IMR-90 (cell line): ENCODE measurements around the gene CHAF1B. TPM values are rescaled to one million over a fixed set of nuclear protein-coding genes. Genes with fewer than 3 reads are reported as not detected.
A peak's percentile ranks its signal among the peaks of the same experiment; 100 is the strongest.
"Not testable (repeated sequence)": the region's sequence is repeated elsewhere in the genome, so short reads cannot be mapped to it uniquely, and the experiment has no call there.

Experiments
- ATAC-seq: fragments of 200-7000 bp; cut with Tn5 transposase; 2 replicates; pipeline ENCODE4 v1.9.1; 2020; ENCODE audit warnings: low read depth, mild to moderate bottlenecking, moderate library complexity
- BruUV-seq: library from RNA; stranded (reverse); fragments of 400-500 nt; replicated peaks from 2 replicates; lab custom pipeline; 2021; lab: Mats Ljungman, UMichigan
- CTCF ChIA-PET: fragments of 300-600 bp; formaldehyde crosslinking; extraction: SDS; loops from one replicate; lab custom pipeline; 2021; ENCODE audit warnings: antibody characterized with exemption; lab: Yijun Ruan, JAX
- POLR2A ChIA-PET: fragments of 300-600 bp; sonication (Branson Sonifier 250); formaldehyde crosslinking; loops from one replicate; lab custom pipeline; 2022; ENCODE audit warnings: antibody characterized with exemption; ENCODE audit not compliant: unreplicated experiment; lab: Charles Lee
- DNase-seq: peaks from one replicate; pipeline ENCODE4 v3.0.0; 2013
- H2AFZ ChIP-seq: replicated peaks from 2 replicates; pipeline ENCODE3; 2013; ENCODE audit warnings: low read length, mild to moderate bottlenecking; ENCODE audit not compliant: poor library complexity
- H2AK5ac ChIP-seq: 2 replicates; pipeline ENCODE4 v1.6.1; 2013; ENCODE audit warnings: low read depth, low read length, inconsistent platforms
- H2AK9ac ChIP-seq: replicated peaks from 2 replicates; pipeline ENCODE3; 2013; ENCODE audit warnings: mild to moderate bottlenecking, low read depth, low read length, moderate library complexity; ENCODE audit not compliant: poor library complexity
- H2BK120ac ChIP-seq: 2 replicates; pipeline ENCODE4 v1.6.1; 2013; ENCODE audit warnings: low read depth, low read length, inconsistent platforms
- H2BK15ac ChIP-seq: 3 replicates; pipeline ENCODE4 v1.6.1; 2013; ENCODE audit warnings: low read depth, low read length, inconsistent platforms
- H2BK20ac ChIP-seq: 2 replicates; pipeline ENCODE4 v1.6.1; 2013; ENCODE audit warnings: low read depth, mild to moderate bottlenecking, inconsistent platforms, low read length, moderate library complexity
- H2BK5ac ChIP-seq: 2 replicates; pipeline ENCODE4 v1.6.1; 2013; ENCODE audit warnings: mild to moderate bottlenecking, low read depth, low read length, inconsistent platforms; ENCODE audit not compliant: poor library complexity, severe bottlenecking
- H3K14ac ChIP-seq: replicated peaks from 2 replicates; pipeline ENCODE4 v1.6.1; 2013; ENCODE audit warnings: low read depth, low read length, inconsistent platforms
- H3K18ac ChIP-seq: 2 replicates; pipeline ENCODE4 v1.6.1; 2013; ENCODE audit warnings: low read depth, low read length, control low read depth
- H3K23ac ChIP-seq: 2 replicates; pipeline ENCODE4 v1.6.1; 2013; ENCODE audit warnings: low read depth, low read length, inconsistent platforms
- H3K27ac ChIP-seq: 2 replicates; pipeline ENCODE4 v1.5.1; 2013; ENCODE audit warnings: mild to moderate bottlenecking, control low read depth, low read length; ENCODE audit not compliant: insufficient read depth
- H3K27me3 ChIP-seq: 2 replicates; pipeline ENCODE4 v1.6.1; 2013; ENCODE audit warnings: low read length; ENCODE audit not compliant: control insufficient read depth, insufficient read depth
- H3K36me3 ChIP-seq: 2 replicates; pipeline ENCODE4 v1.6.1; 2013; ENCODE audit warnings: low read length, mixed read lengths; ENCODE audit not compliant: control insufficient read depth, insufficient read depth
- H3K4ac ChIP-seq: 2 replicates; pipeline ENCODE4 v1.6.1; 2013; ENCODE audit warnings: low read depth, low read length, inconsistent platforms
- H3K4me1 ChIP-seq: 2 replicates; pipeline ENCODE4 v1.6.1; 2013; ENCODE audit warnings: low read length, mixed read lengths; ENCODE audit not compliant: control insufficient read depth, insufficient read depth
- H3K4me2 ChIP-seq: 2 replicates; pipeline ENCODE4 v1.6.1; 2013; ENCODE audit warnings: low read depth, mild to moderate bottlenecking, control low read depth, low read length, moderate library complexity
- H3K4me3 ChIP-seq: 2 replicates; pipeline ENCODE4 v1.5.1; 2013; ENCODE audit warnings: low read depth, mild to moderate bottlenecking, control low read depth, low read length, moderate library complexity; ENCODE audit not compliant: insufficient read depth
- H3K56ac ChIP-seq: 2 replicates; pipeline ENCODE4 v1.6.1; 2013; ENCODE audit warnings: low read length, inconsistent platforms; ENCODE audit not compliant: insufficient read depth; ENCODE audit errors: extremely low read depth
- H3K79me1 ChIP-seq, 2 experiments: 2 replicates each; pipeline ENCODE4 v1.6.1; 2013; ENCODE audit warnings: low read length in 2 of 2, inconsistent platforms in 1 of 2, low read depth in 1 of 2
- H3K9ac ChIP-seq: 2 replicates; pipeline ENCODE4 v1.6.1; 2013; ENCODE audit warnings: low read depth, low read length, control low read depth
- H3K9me1 ChIP-seq: 2 replicates; pipeline ENCODE4 v1.6.1; 2013; ENCODE audit warnings: low read length, inconsistent platforms; ENCODE audit not compliant: insufficient read depth
- H3K9me3 ChIP-seq: 2 replicates; pipeline ENCODE4 v1.6.1; 2013; ENCODE audit warnings: low read length; ENCODE audit not compliant: control insufficient read depth, insufficient read depth
- H4K20me1 ChIP-seq: 2 replicates; pipeline ENCODE4 v1.6.1; 2013; ENCODE audit warnings: low read length, inconsistent platforms; ENCODE audit not compliant: insufficient read depth
- H4K5ac ChIP-seq: 2 replicates; pipeline ENCODE4 v1.6.1; 2013; ENCODE audit warnings: mild to moderate bottlenecking, low read depth, low read length, control low read depth
- H4K8ac ChIP-seq, 2 experiments: 2 replicates each; pipeline ENCODE4 v1.6.1; 2013; ENCODE audit warnings: low read depth in 2 of 2, low read length in 2 of 2, control low read depth in 1 of 2, inconsistent platforms in 1 of 2
- H4K91ac ChIP-seq: 2 replicates; pipeline ENCODE4 v1.6.1; 2013; ENCODE audit warnings: low read depth, low read length, inconsistent platforms; ENCODE audit not compliant: insufficient read depth
- CEBPB ChIP-seq: IDR thresholded peaks from 2 replicates; pipeline ENCODE4 v1.6.1; 2012; ENCODE audit warnings: low read depth, low read length, improper control_type of control experiment
- CHD1 ChIP-seq: IDR thresholded peaks from 2 replicates; pipeline ENCODE4 v1.6.1; 2012; ENCODE audit warnings: low read depth, low read length, improper control_type of control experiment
- POLR2A ChIP-seq: IDR thresholded peaks from 2 replicates; pipeline ENCODE4 v1.6.1; 2012; ENCODE audit warnings: mild to moderate bottlenecking, low read depth, low read length
- WGBS, 2 experiments: methylation state at CpG; one replicate each; pipeline versions ENCODE4 v1.1.5 to v1.1.7; 2013; ENCODE audit warnings: missing lambda C conversion rate in 2 of 2; ENCODE audit not compliant: insufficient read length in 1 of 2; ENCODE audit errors: extremely low coverage in 2 of 2; 5-methylcytosine and 5-hydroxymethylcytosine counted together
- dilution Hi-C: fragments of 300-500 bp; cut with HindIII; formaldehyde crosslinking; loops from one replicate; pipeline ENCODE4 v1.14.3; 2018; ENCODE audit warnings: low sequenced_read_pairs; ENCODE audit not compliant: unreplicated experiment
- in situ Hi-C: fragments of 300-500 bp; cut with MboI; formaldehyde crosslinking; loops from 3 replicates; pipeline ENCODE4 v1.14.3; 2019; ENCODE audit warnings: low sequenced_read_pairs, inconsistent platforms, mixed read lengths
- intact Hi-C: fragments of 100-400 bp; cut with micrococcal nuclease; formaldehyde crosslinking; loops from 2 replicates; pipeline ENCODE4 v1.10.0; 2022
- polyA plus RNA-seq, 3 experiments: library from polyadenylated mRNA; depleted of rRNA; stranded (reverse); fragments of >200 nt; gene quantifications; 2 replicates each; pipeline ENCODE4 v1.2.3, GENCODE V29; 2012; ENCODE audit warnings: low replicate concordance in 1 of 3
- total RNA-seq: library from RNA; depleted of rRNA; stranded (reverse); fragments of >200 nt; gene quantifications from 2 replicates; pipeline ENCODE4 v1.2.3, GENCODE V29; 2012
- TF ChIP-seq, protein P1 (sequence below): conservative IDR thresholded peaks from 2 replicates; pipeline ENCODE4 v1.5.1; 2012; ENCODE audit warnings: mild to moderate bottlenecking, low read depth, low read length, improper control_type of control experiment

CHAF1B gene
- total and polyA plus RNA-seq, 2 of the 4 experiments (the other 2 are of a cell fraction): 4.5 to 6.4 TPM

DNA sequence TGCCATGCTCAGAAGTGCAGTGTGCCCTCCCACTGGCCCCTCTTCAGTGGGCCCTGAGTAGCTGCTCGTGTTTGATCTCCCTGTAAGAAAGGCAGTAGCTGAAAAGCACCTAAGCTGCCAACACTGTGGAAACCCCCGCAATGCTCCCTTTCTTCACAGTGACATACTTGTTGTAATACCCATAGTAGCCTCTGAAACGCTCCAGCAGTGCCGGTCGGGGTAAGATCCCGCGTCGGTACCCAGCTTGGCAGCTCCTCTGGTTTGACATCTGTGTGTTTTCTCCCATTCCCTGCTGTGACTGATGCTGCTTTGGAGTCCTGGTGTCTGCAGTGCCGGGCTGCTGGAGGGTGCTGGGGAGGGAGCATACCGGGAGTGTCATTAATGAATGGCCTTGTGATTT lies 3.6 kb downstream of the CHAF1B start:
- Histone ChIP-seq H2BK5ac (no peak overlapping the region), H3K4me1 (peaks cover 4% of the 10 kb centered on the region; the same call in 1 of the 2 replicates), H3K23ac (no peak overlapping the region), H3K9me1 (no peaks in the 10 kb centered on the region; the same call in 1 of the 2 replicates), H3K79me1 (peaks cover 3 to 19% of the 10 kb centered on the region in 2 experiments; a peak in 2 of 4 replicates), H2BK120ac (no peak overlapping the region), H2AK9ac (no peak overlapping the region), H2BK20ac (no peak overlapping the region), H3K4ac (no peak overlapping the region), H4K8ac (no peak overlapping the region), H2AFZ (peak overlapping the region; percentile 67), H2BK15ac (no peak overlapping the region), H3K4me3 (no peak overlapping the region), H3K4me2 (no peak overlapping the region), H4K20me1 (no peaks in the 10 kb centered on the region), H4K5ac (no peak overlapping the region), H3K36me3 (peaks cover 2% of the 10 kb centered on the region; the same call in 1 of the 2 replicates), H3K9ac (no peak overlapping the region), H3K14ac (no peak overlapping the region), H2AK5ac (no peak overlapping the region), H3K56ac (no peak overlapping the region), H3K27me3 (no peaks in the 10 kb centered on the region), H4K91ac (no peak overlapping the region), H3K18ac (no peak overlapping the region), H3K27ac (no peak overlapping the region), H3K9me3 (no peaks in the 10 kb centered on the region)
- POLR2A ChIA-PET: no interaction called here
- dilution Hi-C loops (no loop called here), intact Hi-C loops (no loop called here), in situ Hi-C loops (no loop called here)
- DNase-seq (peak; percentile 54), ATAC-seq (peak; percentile 27; the same call in 1 of the 2 replicates)
- no TSS peak for BruUV-seq
- WGBS, 2 experiments: 58% methylated on average over 8 of the region's 10 CpGs; no CpG with 5 or more reads in 1 of the 2 experiments
- CTCF ChIA-PET: no interaction called here
- no peak for TF ChIP-seq CHD1
- no peak for TF ChIP-seq POLR2A
- no peak for TF ChIP-seq CEBPB
- TF ChIP-seq, protein P1, sequence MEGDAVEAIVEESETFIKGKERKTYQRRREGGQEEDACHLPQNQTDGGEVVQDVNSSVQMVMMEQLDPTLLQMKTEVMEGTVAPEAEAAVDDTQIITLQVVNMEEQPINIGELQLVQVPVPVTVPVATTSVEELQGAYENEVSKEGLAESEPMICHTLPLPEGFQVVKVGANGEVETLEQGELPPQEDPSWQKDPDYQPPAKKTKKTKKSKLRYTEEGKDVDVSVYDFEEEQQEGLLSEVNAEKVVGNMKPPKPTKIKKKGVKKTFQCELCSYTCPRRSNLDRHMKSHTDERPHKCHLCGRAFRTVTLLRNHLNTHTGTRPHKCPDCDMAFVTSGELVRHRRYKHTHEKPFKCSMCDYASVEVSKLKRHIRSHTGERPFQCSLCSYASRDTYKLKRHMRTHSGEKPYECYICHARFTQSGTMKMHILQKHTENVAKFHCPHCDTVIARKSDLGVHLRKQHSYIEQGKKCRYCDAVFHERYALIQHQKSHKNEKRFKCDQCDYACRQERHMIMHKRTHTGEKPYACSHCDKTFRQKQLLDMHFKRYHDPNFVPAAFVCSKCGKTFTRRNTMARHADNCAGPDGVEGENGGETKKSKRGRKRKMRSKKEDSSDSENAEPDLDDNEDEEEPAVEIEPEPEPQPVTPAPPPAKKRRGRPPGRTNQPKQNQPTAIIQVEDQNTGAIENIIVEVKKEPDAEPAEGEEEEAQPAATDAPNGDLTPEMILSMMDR: peak; percentile 20; the same call in 1 of the 2 replicates

DNA sequence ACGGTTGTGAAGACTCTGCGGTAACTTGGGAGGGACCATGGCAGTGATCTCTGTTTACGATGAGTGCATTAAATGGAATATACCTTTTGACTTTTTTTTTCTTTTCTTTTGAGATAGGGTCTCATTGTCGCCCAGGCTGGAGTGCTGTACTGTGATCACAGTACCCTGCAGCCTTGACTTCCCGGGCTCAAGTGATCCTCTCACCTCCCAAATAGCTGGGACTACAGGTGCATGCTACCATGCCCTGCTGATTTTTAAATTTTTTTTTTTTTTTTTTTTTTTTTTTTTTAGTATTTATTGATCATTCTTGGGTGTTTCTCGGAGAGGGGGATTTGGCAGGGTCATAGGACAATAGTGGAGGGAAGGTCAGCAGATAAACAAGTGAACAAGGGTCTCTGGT lies 6.5 kb downstream of the CHAF1B start:
- H3K36me3 ChIP-seq, H3K56ac ChIP-seq, H3K4me1 ChIP-seq, H3K9ac ChIP-seq, H2BK15ac ChIP-seq, H3K4me3 ChIP-seq, H2AK5ac ChIP-seq, H2BK5ac ChIP-seq, H2AK9ac ChIP-seq, POLR2A ChIA-PET, H2AFZ ChIP-seq, H3K27ac ChIP-seq, H4K20me1 ChIP-seq, H4K8ac ChIP-seq, dilution Hi-C loops, DNase-seq, intact Hi-C loops, H3K18ac ChIP-seq, H3K27me3 ChIP-seq, H3K4ac ChIP-seq, H3K14ac ChIP-seq, H3K79me1 ChIP-seq, H2BK20ac ChIP-seq, H3K9me1 ChIP-seq, BruUV-seq, H3K9me3 ChIP-seq, H3K23ac ChIP-seq, H2BK120ac ChIP-seq, H3K4me2 ChIP-seq, H4K5ac ChIP-seq, in situ Hi-C loops, ATAC-seq, H4K91ac ChIP-seq: not testable (repeated sequence)
- WGBS, 2 experiments: no CpG with 5 or more reads among the region's 6 CpGs
- CTCF ChIA-PET: interaction anchor here (0.8 kb wide), 1 partner anchor 11 kb away, joined by 3 read pairs; no protein-coding TSS in a partner anchor
